Mesenchymal stem cell (in vitro differentiated cells and primary cell): ENCODE measurements around the gene GALNT16.
A peak's percentile ranks its signal among the peaks of the same experiment; 100 is the strongest.

ENCODE experiments used
- DNase-seq: peaks from one replicate; pipeline ENCODE4 v3.0.0-alpha.2; 2013
- H2AFZ ChIP-seq: one replicate; pipeline ENCODE4 v1.6.1; 2013; ENCODE audit warnings: low read depth, mild to moderate bottlenecking, control low read depth, inconsistent platforms, low read length, moderate library complexity
- H2AK5ac ChIP-seq: 2 replicates; pipeline ENCODE4 v1.6.1; 2013; ENCODE audit warnings: low read length, moderate library complexity, mild to moderate bottlenecking, inconsistent platforms; ENCODE audit not compliant: severe bottlenecking
- H2BK120ac ChIP-seq: one replicate; pipeline ENCODE4 v1.6.1; 2013; ENCODE audit warnings: low read depth, mild to moderate bottlenecking, inconsistent platforms, low read length, moderate library complexity
- H2BK12ac ChIP-seq, 2 experiments: one replicate each; pipeline ENCODE4 v1.6.1; 2013; ENCODE audit warnings: inconsistent platforms in 2 of 2, low read length in 2 of 2, mild to moderate bottlenecking in 2 of 2, moderate library complexity in 2 of 2, control low read depth in 1 of 2
- H2BK15ac ChIP-seq: one replicate; pipeline ENCODE4 v1.6.1; 2013; ENCODE audit warnings: mild to moderate bottlenecking, low read depth, inconsistent platforms; ENCODE audit not compliant: poor library complexity, severe bottlenecking
- H2BK5ac ChIP-seq: 2 replicates; pipeline ENCODE4 v1.6.1; 2013; ENCODE audit warnings: low read depth, mild to moderate bottlenecking, low read length, control low read depth, inconsistent platforms; ENCODE audit not compliant: poor library complexity, severe bottlenecking
- H3K14ac ChIP-seq, 2 experiments: one replicate each; pipeline ENCODE4 v1.6.1; 2013; ENCODE audit warnings: inconsistent platforms in 2 of 2, low read length in 2 of 2, control low read depth in 1 of 2, mild to moderate bottlenecking in 1 of 2, moderate library complexity in 1 of 2
- H3K18ac ChIP-seq, 2 experiments: one replicate each; pipeline ENCODE4 v1.6.1; 2013; ENCODE audit warnings: inconsistent platforms in 2 of 2, low read length in 2 of 2, control low read depth in 1 of 2, low read depth in 1 of 2, mild to moderate bottlenecking in 1 of 2
- H3K23ac ChIP-seq, 2 experiments: one replicate each; pipeline ENCODE4 v1.6.1; 2013; ENCODE audit warnings: inconsistent platforms in 2 of 2, low read length in 2 of 2, mild to moderate bottlenecking in 2 of 2, moderate library complexity in 2 of 2, control low read depth in 1 of 2
- H3K27ac ChIP-seq: 2 replicates; pipeline ENCODE4 v1.5.1; 2013; ENCODE audit warnings: mild to moderate bottlenecking, moderate library complexity, low read length, control low read depth, inconsistent platforms; ENCODE audit not compliant: poor library complexity, severe bottlenecking
- H3K27me3 ChIP-seq, 2 experiments: 2 replicates each; pipeline versions ENCODE4 v1.6.1 to v1.7.0; 2013; ENCODE audit warnings: low read length in 2 of 2, mild to moderate bottlenecking in 2 of 2, moderate library complexity in 2 of 2, control low read depth in 1 of 2, inconsistent platforms in 1 of 2; ENCODE audit not compliant: control insufficient read depth in 1 of 2, insufficient read depth in 1 of 2
- H3K36me3 ChIP-seq, 2 experiments: 2 replicates each; pipeline versions ENCODE4 v1.6.1 to v1.7.0; 2013; ENCODE audit warnings: low read length in 2 of 2, control low read depth in 1 of 2, inconsistent platforms in 1 of 2, low read depth in 1 of 2, mild to moderate bottlenecking in 1 of 2; ENCODE audit not compliant: insufficient read depth in 2 of 2, control insufficient read depth in 1 of 2
- H3K4ac ChIP-seq, 2 experiments: one replicate each; pipeline ENCODE4 v1.6.1; 2013; ENCODE audit warnings: inconsistent platforms in 2 of 2, low read length in 2 of 2, mild to moderate bottlenecking in 2 of 2, moderate library complexity in 2 of 2, control low read depth in 1 of 2, low read depth in 1 of 2
- H3K4me1 ChIP-seq: 2 replicates; pipeline ENCODE4 v1.6.1; 2013; ENCODE audit warnings: low read depth, low read length, control low read depth; ENCODE audit not compliant: control insufficient read depth, insufficient read depth
- H3K4me2 ChIP-seq: 2 replicates; pipeline ENCODE4 v1.6.1; 2013; ENCODE audit warnings: low read length, mild to moderate bottlenecking, inconsistent platforms; ENCODE audit not compliant: poor library complexity, severe bottlenecking
- H3K4me3 ChIP-seq, 2 experiments: 2 replicates each; pipeline versions ENCODE4 v1.5.1 to v1.7.0; 2013; ENCODE audit warnings: low read length in 2 of 2, mild to moderate bottlenecking in 2 of 2, control low read depth in 1 of 2, low read depth in 1 of 2; ENCODE audit not compliant: insufficient read depth in 1 of 2
- H3K79me1 ChIP-seq: replicated peaks from 2 replicates; pipeline ENCODE4 v1.6.1; 2013; ENCODE audit warnings: mild to moderate bottlenecking, control low read depth, low read length, inconsistent platforms; ENCODE audit not compliant: poor library complexity, severe bottlenecking
- H3K9ac ChIP-seq: 2 replicates; pipeline ENCODE4 v1.7.0; 2013; ENCODE audit warnings: mild to moderate bottlenecking, low read length, moderate library complexity
- H3K9me3 ChIP-seq: 2 replicates; pipeline ENCODE4 v1.7.0; 2013; ENCODE audit warnings: mild to moderate bottlenecking, low read length; ENCODE audit not compliant: control insufficient read depth
- H4K8ac ChIP-seq: one replicate; pipeline ENCODE4 v1.6.1; 2013; ENCODE audit warnings: inconsistent platforms, mild to moderate bottlenecking, low read length, moderate library complexity
- H4K91ac ChIP-seq: one replicate; pipeline ENCODE4 v1.6.1; 2013; ENCODE audit warnings: mild to moderate bottlenecking, low read length, inconsistent platforms
- WGBS: methylation state at CpG from one replicate; pipeline ENCODE4 v1.1.7; 2013; ENCODE audit warnings: mixed read lengths; 5-methylcytosine and 5-hydroxymethylcytosine counted together

Gene GALNT16

GRCh38 chr14:69323999-69324282, 64.0 kb downstream of the GALNT16 start:
- Histone ChIP-seq H3K4me3 (no peak overlapping the region), H3K9ac (no peak overlapping the region), H2BK15ac (no peak overlapping the region), H2BK12ac (no peak overlapping the region), H3K27me3 (peaks cover 0 to 21% of the 10 kb centered on the region in 2 experiments), H3K4ac (no peak overlapping the region), H2BK120ac (no peak overlapping the region), H3K79me1 (no peaks in the 10 kb centered on the region), H3K4me2 (no peak overlapping the region), H2AK5ac (no peak overlapping the region), H2BK5ac (no peak overlapping the region), H3K27ac (no peak overlapping the region), H2AFZ (no peak overlapping the region), H3K9me3 (no peaks in the 10 kb centered on the region), H3K36me3 (peaks cover 3 to 14% of the 10 kb centered on the region in 2 experiments), H3K23ac (no peak overlapping the region), H4K91ac (no peak overlapping the region), H3K14ac (no peak overlapping the region), H3K18ac (no peak overlapping the region), H3K4me1 (no peaks in the 10 kb centered on the region), H4K8ac (no peak overlapping the region)
- DNase-seq, result no peak
- WGBS, result 85% methylated on average over 1 of the region's 1 CpG

- no peak overlapping the region for H2AFZ ChIP-seq
- H3K27ac ChIP-seq, result no peak overlapping the region
- H2AK5ac ChIP-seq, result no peak overlapping the region
- H3K4me1 ChIP-seq, result no peaks in the 10 kb centered on the region
- no peak for DNase-seq
- no peak overlapping the region for H3K4me3 ChIP-seq
- peak overlapping the region in 1 of 2 experiments; percentile 61 for H3K14ac ChIP-seq
- H2BK15ac ChIP-seq, result no peak overlapping the region
- H3K79me1 ChIP-seq, result no peaks in the 10 kb centered on the region
- H3K9ac ChIP-seq, result no peak overlapping the region
- no peak overlapping the region for H3K18ac ChIP-seq
- H2BK12ac ChIP-seq, result no peak overlapping the region
- WGBS, result 96% methylated on average over 8 of the region's 9 CpGs
- H3K4ac ChIP-seq, result no peak overlapping the region
- no peak overlapping the region for H2BK5ac ChIP-seq
- no peak overlapping the region for H3K23ac ChIP-seq
- H4K8ac ChIP-seq, result no peak overlapping the region
- H4K91ac ChIP-seq, result peak overlapping the region; percentile 71
- no peak overlapping the region for H2BK120ac ChIP-seq
- no peaks in the 10 kb centered on the region for H3K9me3 ChIP-seq
- peaks cover 0 to 23% of the 10 kb centered on the region in 2 experiments for H3K27me3 ChIP-seq
- peaks cover 3 to 14% of the 10 kb centered on the region in 2 experiments for H3K36me3 ChIP-seq
- no peak overlapping the region for H3K4me2 ChIP-seq
Observed at GRCh38 chr14:69324341-69324931, 64.5 kb downstream of the GALNT16 start.

GRCh38 chr14:69325086-69325485, 65.1 kb downstream of the GALNT16 start:
- Histone ChIP-seq H3K79me1 (no peaks in the 10 kb centered on the region), H2AFZ (no peak overlapping the region), H3K23ac (no peak overlapping the region), H4K91ac (no peak overlapping the region), H3K4me3 (no peak overlapping the region), H2AK5ac (no peak overlapping the region), H2BK12ac (no peak overlapping the region), H3K27me3 (peaks cover 0 to 25% of the 10 kb centered on the region in 2 experiments), H2BK120ac (no peak overlapping the region), H3K18ac (no peak overlapping the region), H3K4me1 (no peaks in the 10 kb centered on the region), H3K27ac (no peak overlapping the region), H3K4me2 (no peak overlapping the region), H2BK15ac (no peak overlapping the region), H3K36me3 (peaks cover 3 to 14% of the 10 kb centered on the region in 2 experiments), H2BK5ac (no peak overlapping the region), H4K8ac (no peak overlapping the region), H3K4ac (no peak overlapping the region), H3K9me3 (no peaks in the 10 kb centered on the region), H3K9ac (no peak overlapping the region), H3K14ac (no peak overlapping the region)
- no peak for DNase-seq
- WGBS, result 93% methylated on average over 8 of the region's 8 CpGs

GRCh38 chr14:69325646-69326265, 65.8 kb downstream of the GALNT16 start:
- no peak overlapping the region for H2BK5ac ChIP-seq
- H3K36me3 ChIP-seq, result peaks cover 3 to 15% of the 10 kb centered on the region in 2 experiments
- no peaks in the 10 kb centered on the region for H3K9me3 ChIP-seq
- no peak overlapping the region for H2BK12ac ChIP-seq
- no peak overlapping the region for H4K91ac ChIP-seq
- no peak overlapping the region for H2AK5ac ChIP-seq
- H2BK120ac ChIP-seq, result no peak overlapping the region
- H3K4me1 ChIP-seq, result no peaks in the 10 kb centered on the region
- no peak overlapping the region for H3K14ac ChIP-seq
- no peak overlapping the region for H3K23ac ChIP-seq
- H3K27me3 ChIP-seq, result peaks cover 0 to 25% of the 10 kb centered on the region in 2 experiments
- no peak overlapping the region for H3K4me2 ChIP-seq
- no peak overlapping the region for H3K27ac ChIP-seq
- DNase-seq, result no peak
- WGBS, result 96% methylated on average over 7 of the region's 7 CpGs
- no peak overlapping the region for H3K18ac ChIP-seq
- no peak overlapping the region for H2BK15ac ChIP-seq
- H3K79me1 ChIP-seq, result no peaks in the 10 kb centered on the region
- H3K9ac ChIP-seq, result no peak overlapping the region
- no peak overlapping the region for H3K4me3 ChIP-seq
- no peak overlapping the region for H2AFZ ChIP-seq
- H4K8ac ChIP-seq, result no peak overlapping the region
- no peak overlapping the region for H3K4ac ChIP-seq
